Left lung (tissue), 10 donors: ENCODE measurements around the gene KLHDC4. TPM values are rescaled to one million over a fixed set of nuclear protein-coding genes. Genes with fewer than 3 reads are reported as not detected.

Experiments used
- ATAC-seq: fragments of 200-7000 bp; cut with Tn5 transposase; one replicate; pipeline ENCODE4 v1.9.1; 2020; ENCODE audit warnings: moderate library complexity
- DNase-seq, 4 donors: peaks; one replicate each; pipeline ENCODE4 v3.0.0-alpha.2; 2013 to 2020
- H3K27ac ChIP-seq, 2 donors: fragments of 200-600 bp; sonication (generic) in 1 of 2; one replicate each; pipeline versions ENCODE4 v1.5.0 to v1.8.0; 2020 to 2021
- H3K27me3 ChIP-seq, 2 donors: fragments of 200-600 bp; sonication (generic) in 1 of 2; one replicate each; pipeline versions ENCODE4 v1.5.0 to v1.8.0; 2020 to 2021
- H3K36me3 ChIP-seq, 2 donors: fragments of 200-600 bp; sonication (generic) in 1 of 2; one replicate each; pipeline versions ENCODE4 v1.5.0 to v1.8.0; 2020 to 2021
- H3K4me1 ChIP-seq, 2 donors: fragments of 200-600 bp; one replicate each; pipeline ENCODE4 v1.8.0; 2021
- H3K4me3 ChIP-seq, 2 donors: fragments of 200-600 bp; sonication (generic) in 1 of 2; one replicate each; pipeline versions ENCODE4 v1.5.0 to v1.8.0; 2020 to 2021; ENCODE audit warnings: mild to moderate bottlenecking in 1 of 2
- H3K9me3 ChIP-seq, 2 donors: fragments of 200-600 bp; sonication (generic) in 1 of 2; one replicate each; pipeline versions ENCODE4 v1.5.0 to v1.8.0; 2020 to 2021
- CTCF ChIP-seq, 2 donors: fragments of 200-600 bp; sonication (generic) in 1 of 2; IDR thresholded peaks; one replicate each; pipeline versions ENCODE4 v1.5.0 to v1.8.0; 2021; ENCODE audit warnings: antibody characterized with exemption in 2 of 2
- intact Hi-C, 2 donors: fragments of 100-400 bp; cut with DNase I; formaldehyde crosslinking; loops; one replicate each; pipeline versions ENCODE4 v1.11.2 to v1.14.2; 2022
- polyA plus RNA-seq, 6 donors: library from polyadenylated mRNA; unstranded; fragments of 120-200 nt; gene quantifications; one replicate each; pipeline ENCODE4 v1.2.1, GENCODE V29; 2013; ENCODE audit not compliant: insufficient read length in 6 of 6
- total RNA-seq, 2 donors: library from RNA; stranded (reverse); fragmentation: NEBNext Ultra II Directional; extraction: Animal tissue kit (Norgen Biotek cat#: 25700); gene quantifications; one replicate each; pipeline ENCODE4 v1.2.1, GENCODE V29; 2021
- donor health status: DM: no; HTN: yes; CAD: no.
- donor health status: DM: no; HTN: no; CAD: no.

Gene KLHDC4
- total and polyA plus RNA-seq, 8 donors, result 31.3 to 46.7 (median 36.9) TPM

GRCh38 chr16:87701505-87701921 lies 64.3 kb downstream of the KLHDC4 start:
- H3K36me3 ChIP-seq, result peaks cover 0 to 72% of the 10 kb centered on the region in 2 donors
- intact Hi-C loops, result no loop called here
- no peak for DNase-seq
- no peak for TF ChIP-seq CTCF (IDR thresholded peaks at IDR 0.05)
- H3K4me3 ChIP-seq, result no peak overlapping the region
- H3K27ac ChIP-seq, result no peak overlapping the region
- H3K27me3 ChIP-seq, result no peaks in the 10 kb centered on the region
- H3K9me3 ChIP-seq, result no peaks in the 10 kb centered on the region
- H3K4me1 ChIP-seq, result no peaks in the 10 kb centered on the region
- ATAC-seq, result no peak

GRCh38 chr16:87701078-87701460 lies 64.7 kb downstream of the KLHDC4 start:
- intact Hi-C loops, result no loop called here
- no peaks in the 10 kb centered on the region for H3K4me1 ChIP-seq
- no peaks in the 10 kb centered on the region for H3K9me3 ChIP-seq
- no peak for DNase-seq
- ATAC-seq, result no peak
- no peaks in the 10 kb centered on the region for H3K27me3 ChIP-seq
- no peak overlapping the region for H3K4me3 ChIP-seq
- TF ChIP-seq CTCF (IDR thresholded peaks at IDR 0.05), result no peak
- H3K36me3 ChIP-seq, result peaks cover 0 to 77% of the 10 kb centered on the region in 2 donors
- no peak overlapping the region for H3K27ac ChIP-seq

- H3K4me1 ChIP-seq, result no peaks in the 10 kb centered on the region
- H3K27me3 ChIP-seq, result no peaks in the 10 kb centered on the region
- DNase-seq, result no peak
- no peaks in the 10 kb centered on the region for H3K9me3 ChIP-seq
- intact Hi-C loops, result no loop called here
- H3K4me3 ChIP-seq, result no peak overlapping the region
- H3K36me3 ChIP-seq, result peaks cover 0 to 82% of the 10 kb centered on the region in 2 donors
- TF ChIP-seq CTCF (IDR thresholded peaks at IDR 0.05), result no peak
- ATAC-seq, result no peak
- H3K27ac ChIP-seq, result no peak overlapping the region
These were observed 65.2 kb downstream of the KLHDC4 start for GRCh38 chr16:87700406-87701077.

- Histone ChIP-seq H3K27ac (no peak overlapping the region), H3K27me3 (no peaks in the 10 kb centered on the region), H3K9me3 (no peaks in the 10 kb centered on the region), H3K36me3 (peaks cover 0 to 82% of the 10 kb centered on the region in 2 donors), H3K4me3 (no peak overlapping the region), H3K4me1 (no peaks in the 10 kb centered on the region)
- ATAC-seq (no peak), DNase-seq (no peak)
- intact Hi-C loops, result no loop called here
- TF ChIP-seq CTCF (IDR thresholded peaks at IDR 0.05), result no peak
These were observed 67.0 kb downstream of the KLHDC4 start for GRCh38 chr16:87698676-87699199.

- Histone ChIP-seq H3K36me3 (peaks cover 0 to 77% of the 10 kb centered on the region in 2 donors), H3K27me3 (no peaks in the 10 kb centered on the region), H3K4me1 (no peaks in the 10 kb centered on the region), H3K27ac (no peak overlapping the region), H3K9me3 (no peaks in the 10 kb centered on the region), H3K4me3 (no peak overlapping the region)
- no peak for TF ChIP-seq CTCF (IDR thresholded peaks at IDR 0.05)
- DNase-seq (no peak), ATAC-seq (no peak)
- intact Hi-C loops, result no loop called here
These were observed 67.5 kb downstream of the KLHDC4 start for GRCh38 chr16:87698241-87698640.
